HG02610 (cell line): ENCODE measurements around the gene AMY1A.
"Not testable (repeated sequence)": the region's sequence is repeated elsewhere in the genome, so short reads cannot be mapped to it uniquely, and the experiment has no call there.

Experiments
- ATAC-seq: cut with Tn5 transposase; IDR thresholded peaks from one replicate; pipeline ENCODE4 v1.9.1; 2021; ENCODE audit warnings: mild to moderate bottlenecking, moderate library complexity; ENCODE audit not compliant: unreplicated experiment

Gene AMY1A

DNA sequence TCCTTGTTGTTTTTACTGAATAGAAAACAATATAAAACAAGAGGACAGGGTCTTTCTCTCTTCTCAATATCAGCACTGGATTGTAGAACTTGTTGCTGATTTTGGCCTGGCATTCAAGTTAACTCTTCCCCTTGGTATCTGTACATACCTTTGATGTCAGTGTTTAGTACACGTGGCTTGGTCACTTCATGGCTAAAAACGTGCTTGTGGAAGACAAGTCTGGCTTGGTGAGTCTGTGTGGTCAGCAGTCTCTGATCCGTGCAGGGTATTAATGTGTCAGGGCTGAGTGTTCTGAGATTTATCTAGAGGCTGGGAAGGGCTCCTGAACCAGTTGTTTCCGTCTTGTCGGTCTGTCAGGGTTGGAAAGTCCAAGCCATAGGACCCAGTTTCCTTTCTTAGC, at the start of gene AMY1A:
AMY1A (plus strand) TSS at position 301 of the 400 bp plus-strand sequence. CDS start 571 bp downstream, outside the sequence.
- ATAC-seq: not testable (repeated sequence)

DNA sequence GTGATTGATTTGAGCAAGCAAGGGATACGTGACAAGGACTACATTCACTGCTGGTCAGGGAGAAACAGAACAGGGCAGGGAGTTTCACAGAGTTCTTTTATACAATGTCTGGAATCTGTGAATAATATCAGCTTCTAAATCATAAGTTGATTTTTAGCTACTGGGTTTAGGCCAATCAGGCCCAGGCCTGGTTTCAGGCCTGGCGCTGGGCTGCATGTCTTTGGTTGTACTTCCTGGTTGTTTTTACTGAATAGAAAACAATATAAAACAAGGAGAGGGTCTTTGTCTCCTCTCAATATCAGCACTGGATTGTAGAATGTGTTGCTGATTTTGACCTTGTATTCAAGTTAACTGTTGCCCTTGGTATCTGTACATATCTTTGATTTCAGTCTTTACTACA, 39.2 kb upstream of the AMY1A start:
- no peak for ATAC-seq

DNA sequence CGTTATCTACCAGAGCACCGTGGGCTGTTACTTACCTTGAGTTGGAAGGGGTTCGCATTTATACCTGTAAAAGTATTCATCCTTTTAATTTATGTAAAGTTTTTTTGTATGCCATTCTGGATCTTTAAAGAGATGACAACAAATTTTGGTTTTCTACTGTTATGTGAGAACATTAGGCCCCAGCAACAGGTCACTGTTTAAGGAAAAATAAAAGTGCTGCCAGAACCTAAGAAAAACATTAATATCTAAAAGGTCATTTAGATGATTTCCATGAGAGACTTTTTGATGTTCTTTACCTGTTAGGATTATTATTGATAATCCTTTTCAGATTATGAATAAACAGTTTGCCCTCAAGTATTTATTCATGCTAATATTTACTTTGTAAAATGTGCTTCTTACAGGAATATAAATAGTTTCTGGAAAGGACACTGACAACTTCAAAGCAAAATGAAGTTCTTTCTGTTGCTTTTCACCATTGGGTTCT, 38.5 kb upstream of the AMY1A start, which contains the start of gene AMY2A:
AMY2A (plus strand) TSS at position 434 of the 484 bp plus-strand sequence; CDS start at position 448, 14 bp downstream.
- not testable (repeated sequence) for ATAC-seq

DNA sequence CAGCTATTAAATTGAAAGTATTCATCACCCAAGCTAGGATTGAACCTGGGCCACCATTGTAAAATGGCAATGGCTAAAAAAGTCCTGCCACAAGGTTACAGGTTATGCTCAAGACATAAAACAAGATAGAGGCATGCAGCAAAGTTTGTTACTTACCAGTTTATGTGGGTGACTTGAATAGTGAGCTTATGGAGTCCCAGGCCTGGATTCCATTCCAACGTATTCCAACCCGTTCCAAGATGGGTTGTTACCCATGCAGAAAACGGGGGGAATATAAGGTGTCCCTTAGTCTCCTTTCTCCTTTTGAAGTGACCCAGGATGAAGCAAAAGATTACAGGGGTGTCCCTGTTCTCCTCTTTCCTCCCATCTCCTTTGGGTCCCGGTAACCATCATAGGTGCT, 28.1 kb upstream of the AMY1A start:
- ATAC-seq: not testable (repeated sequence)

DNA sequence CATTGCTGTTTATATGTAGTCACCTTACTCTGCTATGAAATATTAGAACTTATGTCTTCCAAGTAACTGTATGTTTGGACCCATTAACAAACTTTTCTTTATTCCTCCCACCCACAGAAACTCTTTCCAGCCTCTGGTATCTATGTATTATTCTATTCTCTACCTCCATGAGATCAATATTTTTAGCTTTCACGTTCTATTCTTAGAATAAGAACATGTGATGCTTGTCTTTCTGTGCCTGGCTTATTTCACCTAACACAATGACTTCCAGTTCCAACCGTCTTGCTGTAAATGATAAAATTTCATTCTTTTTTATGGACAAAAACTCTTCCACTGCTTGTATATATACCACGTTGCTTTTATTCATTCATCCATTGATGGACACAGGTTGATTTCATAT, 14.4 kb upstream of the AMY1A start:
- ATAC-seq: not testable (repeated sequence)

DNA sequence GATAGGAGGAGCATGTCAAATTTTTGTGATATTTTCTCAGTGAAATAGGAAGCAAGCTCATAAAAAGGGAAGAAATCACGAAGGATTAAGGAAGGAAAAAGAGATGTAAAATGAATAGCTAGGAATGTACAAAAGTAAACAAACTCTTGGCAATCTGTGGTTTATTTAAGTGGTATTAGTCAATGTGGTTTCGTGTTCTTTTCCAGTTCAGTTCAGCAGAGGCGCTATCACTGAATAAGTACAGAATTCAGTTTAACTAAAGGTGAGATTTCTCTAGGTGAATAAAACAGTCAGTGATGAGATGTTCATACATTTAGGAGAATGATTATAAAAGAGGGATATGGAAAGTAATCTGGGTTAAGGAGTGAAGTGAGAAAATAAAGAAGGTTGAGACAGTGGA, 11.7 kb upstream of the AMY1A start:
- ATAC-seq: not testable (repeated sequence)

DNA sequence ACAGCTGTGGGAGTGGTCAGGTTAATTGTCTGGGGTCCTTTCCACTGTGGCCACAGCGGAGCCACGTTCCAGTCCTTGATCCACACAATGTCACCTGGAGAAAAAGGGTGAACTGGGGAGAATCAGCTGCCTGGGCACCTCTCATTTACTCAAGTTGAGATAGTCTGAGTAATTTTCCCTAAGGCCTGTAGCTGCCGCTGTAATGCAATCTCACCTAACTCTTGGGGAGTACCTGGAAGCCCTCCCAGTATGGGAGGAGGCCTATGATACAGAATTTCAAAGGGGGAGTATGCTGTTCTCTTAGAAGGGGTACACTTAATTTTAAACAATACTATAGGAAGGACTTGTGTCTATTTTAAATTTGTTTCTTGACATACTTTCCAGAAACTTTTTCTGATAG, 5.3 kb upstream of the AMY1A start:
- not testable (repeated sequence) for ATAC-seq

DNA sequence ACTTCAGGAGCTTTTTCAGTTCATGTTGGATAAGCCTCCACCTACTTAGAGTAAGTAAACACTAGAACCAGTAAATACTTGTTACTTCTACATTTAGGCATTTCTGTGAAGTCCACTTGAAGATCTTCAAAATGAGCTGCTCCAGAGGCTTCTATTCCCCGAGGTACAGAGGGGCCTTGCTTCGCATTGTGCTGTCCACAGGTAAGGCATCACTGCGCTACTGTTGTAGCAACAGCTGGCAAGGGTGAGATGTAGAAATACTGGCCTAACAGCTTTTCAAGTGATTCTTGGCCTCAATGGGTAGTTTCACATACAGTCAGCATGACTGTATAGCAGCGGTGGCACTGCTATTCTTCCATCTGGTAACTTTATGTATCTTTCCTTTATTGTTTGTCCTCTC, 4.7 kb upstream of the AMY1A start:
- ATAC-seq: not testable (repeated sequence)

DNA sequence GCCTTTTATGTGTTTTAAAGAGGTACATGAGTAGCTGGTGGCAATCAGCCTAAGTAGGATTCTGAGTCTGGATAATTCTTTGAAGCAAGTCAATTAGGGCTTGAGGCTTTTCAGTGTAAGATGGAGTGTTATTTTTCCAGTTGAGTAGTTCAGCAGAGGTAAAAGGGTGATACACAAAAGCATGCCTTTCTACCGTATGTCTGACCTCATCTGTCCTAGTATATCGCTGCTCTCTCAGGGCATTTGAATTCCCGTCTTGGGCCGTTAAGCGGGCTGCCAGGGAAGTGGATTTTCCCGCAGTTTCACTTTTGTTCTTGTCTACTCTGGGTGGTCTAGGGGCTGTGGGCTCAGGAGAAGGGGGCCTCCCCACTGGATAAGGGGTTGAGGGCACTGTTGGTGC, 1.4 kb upstream of the AMY1A start:
- ATAC-seq: not testable (repeated sequence)

DNA sequence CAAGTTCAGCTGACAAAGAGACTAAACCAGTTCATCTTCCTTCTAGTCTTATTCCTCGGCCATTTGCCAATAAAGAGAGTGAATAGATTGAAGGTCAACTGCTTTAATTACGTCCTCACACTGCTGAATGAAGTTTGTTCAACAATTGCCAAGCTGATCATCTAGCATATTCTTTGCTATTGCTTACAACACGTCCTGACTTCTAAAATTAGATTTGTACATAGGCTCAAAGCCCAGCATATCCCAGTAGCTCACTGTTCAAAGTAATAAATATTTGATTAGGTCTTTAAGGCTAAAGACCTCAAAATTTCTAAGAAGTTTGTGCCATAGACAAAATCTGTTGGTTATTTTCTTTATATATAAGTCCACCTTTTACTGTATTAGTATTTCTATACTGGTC, 20.8 kb downstream of the AMY1A start:
- not testable (repeated sequence) for ATAC-seq

DNA sequence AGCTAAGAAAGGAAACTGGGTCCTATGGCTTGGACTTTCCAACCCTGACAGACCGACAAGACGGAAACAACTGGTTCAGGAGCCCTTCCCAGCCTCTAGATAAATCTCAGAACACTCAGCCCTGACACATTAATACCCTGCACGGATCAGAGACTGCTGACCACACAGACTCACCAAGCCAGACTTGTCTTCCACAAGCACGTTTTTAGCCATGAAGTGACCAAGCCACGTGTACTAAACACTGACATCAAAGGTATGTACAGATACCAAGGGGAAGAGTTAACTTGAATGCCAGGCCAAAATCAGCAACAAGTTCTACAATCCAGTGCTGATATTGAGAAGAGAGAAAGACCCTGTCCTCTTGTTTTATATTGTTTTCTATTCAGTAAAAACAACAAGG, 40.5 kb downstream of the AMY1A start, which contains the start of gene AMY1B:
AMY1B (minus strand) TSS at position 101 of the 400 bp plus-strand sequence. CDS start 571 bp downstream, outside the sequence.
- ATAC-seq: not testable (repeated sequence)

DNA sequence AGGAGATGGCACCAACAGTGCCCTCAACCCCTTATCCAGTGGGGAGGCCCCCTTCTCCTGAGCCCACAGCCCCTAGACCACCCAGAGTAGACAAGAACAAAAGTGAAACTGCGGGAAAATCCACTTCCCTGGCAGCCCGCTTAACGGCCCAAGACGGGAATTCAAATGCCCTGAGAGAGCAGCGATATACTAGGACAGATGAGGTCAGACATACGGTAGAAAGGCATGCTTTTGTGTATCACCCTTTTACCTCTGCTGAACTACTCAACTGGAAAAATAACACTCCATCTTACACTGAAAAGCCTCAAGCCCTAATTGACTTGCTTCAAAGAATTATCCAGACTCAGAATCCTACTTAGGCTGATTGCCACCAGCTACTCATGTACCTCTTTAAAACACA, 41.9 kb downstream of the AMY1A start:
- not testable (repeated sequence) for ATAC-seq

DNA sequence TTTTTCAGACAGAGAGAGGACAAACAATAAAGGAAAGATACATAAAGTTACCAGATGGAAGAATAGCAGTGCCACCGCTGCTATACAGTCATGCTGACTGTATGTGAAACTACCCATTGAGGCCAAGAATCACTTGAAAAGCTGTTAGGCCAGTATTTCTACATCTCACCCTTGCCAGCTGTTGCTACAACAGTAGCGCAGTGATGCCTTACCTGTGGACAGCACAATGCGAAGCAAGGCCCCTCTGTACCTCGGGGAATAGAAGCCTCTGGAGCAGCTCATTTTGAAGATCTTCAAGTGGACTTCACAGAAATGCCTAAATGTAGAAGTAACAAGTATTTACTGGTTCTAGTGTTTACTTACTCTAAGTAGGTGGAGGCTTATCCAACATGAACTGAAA, 45.1 kb downstream of the AMY1A start:
- ATAC-seq: not testable (repeated sequence)

DNA sequence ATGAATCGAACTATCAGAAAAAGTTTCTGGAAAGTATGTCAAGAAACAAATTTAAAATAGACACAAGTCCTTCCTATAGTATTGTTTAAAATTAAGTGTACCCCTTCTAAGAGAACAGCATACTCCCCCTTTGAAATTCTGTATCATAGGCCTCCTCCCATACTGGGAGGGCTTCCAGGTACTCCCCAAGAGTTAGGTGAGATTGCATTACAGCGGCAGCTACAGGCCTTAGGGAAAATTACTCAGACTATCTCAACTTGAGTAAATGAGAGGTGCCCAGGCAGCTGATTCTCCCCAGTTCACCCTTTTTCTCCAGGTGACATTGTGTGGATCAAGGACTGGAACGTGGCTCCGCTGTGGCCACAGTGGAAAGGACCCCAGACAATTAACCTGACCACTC, 45.7 kb downstream of the AMY1A start:
- ATAC-seq: not testable (repeated sequence)

DNA sequence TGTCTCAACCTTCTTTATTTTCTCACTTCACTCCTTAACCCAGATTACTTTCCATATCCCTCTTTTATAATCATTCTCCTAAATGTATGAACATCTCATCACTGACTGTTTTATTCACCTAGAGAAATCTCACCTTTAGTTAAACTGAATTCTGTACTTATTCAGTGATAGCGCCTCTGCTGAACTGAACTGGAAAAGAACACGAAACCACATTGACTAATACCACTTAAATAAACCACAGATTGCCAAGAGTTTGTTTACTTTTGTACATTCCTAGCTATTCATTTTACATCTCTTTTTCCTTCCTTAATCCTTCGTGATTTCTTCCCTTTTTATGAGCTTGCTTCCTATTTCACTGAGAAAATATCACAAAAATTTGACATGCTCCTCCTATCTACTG, 52.1 kb downstream of the AMY1A start:
- not testable (repeated sequence) for ATAC-seq

DNA sequence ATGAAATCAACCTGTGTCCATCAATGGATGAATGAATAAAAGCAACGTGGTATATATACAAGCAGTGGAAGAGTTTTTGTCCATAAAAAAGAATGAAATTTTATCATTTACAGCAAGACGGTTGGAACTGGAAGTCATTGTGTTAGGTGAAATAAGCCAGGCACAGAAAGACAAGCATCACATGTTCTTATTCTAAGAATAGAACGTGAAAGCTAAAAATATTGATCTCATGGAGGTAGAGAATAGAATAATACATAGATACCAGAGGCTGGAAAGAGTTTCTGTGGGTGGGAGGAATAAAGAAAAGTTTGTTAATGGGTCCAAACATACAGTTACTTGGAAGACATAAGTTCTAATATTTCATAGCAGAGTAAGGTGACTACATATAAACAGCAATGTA, 54.8 kb downstream of the AMY1A start:
- not testable (repeated sequence) for ATAC-seq
